HG03103 (cell line): Measurements from ENCODE around the gene SLC9A9.
"Not testable (repeated sequence)": the region's sequence is repeated elsewhere in the genome, so short reads cannot be mapped to it uniquely, and the experiment has no call there.

Source experiments
- ATAC-seq: cut with Tn5 transposase; IDR thresholded peaks from one replicate; pipeline ENCODE4 v1.9.1; 2021; ENCODE audit warnings: low read depth; ENCODE audit not compliant: unreplicated experiment

SLC9A9 gene

DNA sequence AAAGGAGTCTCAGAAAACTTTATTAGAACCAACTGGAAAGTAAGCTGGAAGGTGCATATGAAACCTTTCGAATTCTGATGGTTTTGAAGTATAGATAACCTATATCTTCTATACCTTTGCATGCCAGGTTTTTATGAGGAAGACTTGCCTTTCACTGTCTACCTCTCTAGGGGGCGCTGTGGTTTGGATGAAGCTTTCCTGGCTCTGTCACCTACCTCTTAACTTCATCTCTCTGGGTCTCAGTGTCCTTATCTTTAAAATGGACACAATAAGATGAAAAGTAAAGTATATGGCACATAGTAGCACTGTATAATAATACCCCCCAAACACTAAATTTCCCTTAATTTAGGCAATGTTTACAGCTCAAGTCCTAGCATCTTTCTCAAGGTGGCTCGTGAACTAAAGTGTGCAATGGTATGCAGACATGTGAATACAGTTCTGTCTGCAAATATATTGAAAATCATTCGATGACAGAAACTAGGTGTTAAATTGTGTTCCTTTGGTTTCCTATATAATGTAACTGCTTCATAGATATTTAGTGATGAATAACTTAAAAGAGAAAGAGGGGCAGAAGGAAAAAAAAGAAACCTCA lies 414.4 kb downstream of the SLC9A9 start:
- no peak for ATAC-seq

DNA sequence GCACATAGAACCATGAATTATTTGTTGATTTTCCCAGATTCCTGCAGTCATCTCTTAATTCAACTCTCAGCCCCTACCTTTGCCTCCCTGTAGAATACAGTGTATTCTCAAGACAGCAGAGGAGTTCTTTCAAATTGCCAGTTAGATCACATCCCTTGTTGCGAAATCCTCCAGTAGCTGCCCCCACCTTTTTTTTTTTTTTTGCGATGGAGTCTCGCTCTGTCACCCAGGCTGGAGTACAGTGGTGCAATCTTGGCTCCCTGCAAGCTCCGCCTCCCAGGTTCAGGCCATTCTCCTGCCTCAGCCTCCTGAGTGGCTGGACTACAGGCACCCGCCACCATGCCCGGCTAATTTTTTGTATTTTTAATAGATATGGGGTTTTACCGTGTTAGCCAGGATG lies 417.0 kb downstream of the SLC9A9 start:
- not testable (repeated sequence) for ATAC-seq

DNA sequence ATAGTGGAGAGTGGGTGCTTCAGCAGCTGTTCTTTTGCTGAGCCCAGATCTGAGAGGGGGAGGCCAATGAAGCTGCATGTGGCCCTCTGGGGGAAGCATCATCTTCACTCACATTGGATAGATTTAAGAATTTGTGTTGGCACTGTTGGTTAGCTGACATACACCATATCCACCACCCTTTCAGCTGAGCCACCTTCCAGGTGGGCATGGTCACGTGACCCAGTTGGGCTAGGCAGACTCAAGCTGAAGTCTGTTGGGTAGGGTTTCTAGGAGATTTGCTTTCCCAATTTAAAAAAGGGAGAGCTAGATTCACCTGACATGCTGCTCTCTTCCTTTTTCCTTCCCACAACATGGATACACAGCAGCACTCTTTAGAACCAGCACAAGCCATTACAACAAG lies 417.7 kb downstream of the SLC9A9 start:
- no peak for ATAC-seq

DNA sequence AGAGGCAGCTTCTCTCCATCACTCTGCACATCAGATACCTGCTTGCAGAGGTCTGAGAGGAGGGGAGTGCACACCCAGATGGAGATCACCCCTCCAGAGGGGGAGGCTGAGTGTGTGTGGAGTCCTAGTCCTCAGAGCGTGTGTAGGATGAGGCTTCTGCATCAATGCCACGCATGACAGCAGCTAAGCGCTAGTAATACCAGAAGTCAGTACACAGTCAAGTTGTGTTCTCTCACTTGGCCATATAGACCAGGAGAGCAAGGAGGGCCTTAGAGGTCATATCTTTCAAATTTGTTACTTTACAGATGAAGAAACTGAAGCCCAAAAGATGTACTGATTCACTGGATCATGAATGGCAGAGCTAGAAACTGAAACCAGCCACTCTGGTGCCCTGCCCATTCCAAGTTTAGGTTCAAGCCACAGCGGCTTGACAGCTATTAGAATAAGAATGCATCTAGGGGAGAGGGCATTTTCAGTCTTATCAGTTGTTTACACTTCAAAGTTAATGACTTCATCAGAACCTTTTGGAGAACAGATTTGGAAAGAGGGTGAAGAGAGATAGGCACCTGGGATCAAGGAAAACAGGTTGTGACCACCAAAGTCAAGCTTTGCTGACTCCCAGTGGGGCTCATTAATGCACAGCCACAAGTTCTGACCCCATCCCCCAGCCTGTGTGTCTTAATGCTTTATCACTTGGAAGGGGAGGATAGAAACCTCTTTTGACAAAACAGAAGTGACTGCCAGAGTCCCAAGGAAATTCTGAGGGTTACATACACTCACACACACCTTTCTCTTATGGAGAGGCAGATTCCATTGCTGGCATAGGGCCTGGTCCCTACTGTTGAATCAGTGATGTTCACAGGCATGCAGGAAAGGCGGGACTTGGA lies 418.4 kb downstream of the SLC9A9 start:
- no peak for ATAC-seq

DNA sequence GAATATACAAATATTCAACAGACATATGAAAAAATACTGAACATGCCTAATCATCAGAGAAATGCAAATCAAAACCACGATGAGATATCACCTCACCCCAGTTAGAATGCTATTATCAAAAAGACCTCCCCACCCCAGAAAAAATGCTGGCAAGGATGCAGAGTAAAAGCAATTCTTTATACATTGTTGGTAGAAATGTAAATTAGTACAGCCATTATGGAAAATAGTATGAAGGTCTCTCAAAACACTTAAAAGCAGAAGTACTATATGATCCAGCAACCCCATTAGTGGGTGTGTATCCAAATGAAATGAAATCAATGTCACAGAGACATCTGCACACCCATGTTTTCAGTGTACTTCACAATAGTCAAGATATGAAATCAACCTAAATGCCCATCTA lies 420.0 kb downstream of the SLC9A9 start:
- no peak for ATAC-seq

DNA sequence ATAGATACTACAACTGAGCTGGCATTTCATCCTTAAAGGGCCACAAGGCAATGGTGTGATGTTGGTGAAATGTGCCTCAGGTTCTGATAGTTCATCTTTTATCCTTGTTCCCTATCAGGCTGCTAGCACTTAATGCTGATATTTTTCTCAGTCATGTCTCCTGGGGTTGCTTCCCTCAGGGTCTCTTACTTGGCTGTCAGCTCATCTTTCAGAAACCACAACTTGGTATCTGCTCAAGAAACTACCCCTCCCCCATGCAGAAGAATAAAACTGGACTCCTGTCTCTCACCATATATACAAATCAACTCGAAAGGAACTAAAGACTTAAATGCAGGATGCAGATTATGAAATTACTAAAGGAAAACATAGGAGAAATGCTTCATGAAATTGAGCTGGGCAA lies 420.6 kb downstream of the SLC9A9 start:
- no peak for ATAC-seq

DNA sequence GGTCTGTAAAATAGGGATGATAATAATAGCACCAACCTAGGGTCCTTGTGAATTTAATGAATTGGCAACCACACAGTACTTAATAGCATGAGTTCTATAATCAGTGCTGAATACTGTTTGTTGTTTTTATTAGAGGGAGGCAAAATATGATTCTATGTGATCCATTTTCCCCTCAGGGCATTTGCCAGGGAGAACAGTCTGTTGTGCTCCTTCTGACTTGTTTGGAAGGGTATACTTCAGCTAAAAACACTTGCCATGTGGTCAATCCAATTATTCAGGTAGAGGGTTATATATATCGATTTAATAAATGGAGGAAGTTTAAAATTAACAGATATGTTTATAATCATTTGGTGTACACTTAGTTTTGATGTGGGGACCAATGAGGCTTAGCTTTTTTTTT lies 423.4 kb downstream of the SLC9A9 start:
- no peak for ATAC-seq

DNA sequence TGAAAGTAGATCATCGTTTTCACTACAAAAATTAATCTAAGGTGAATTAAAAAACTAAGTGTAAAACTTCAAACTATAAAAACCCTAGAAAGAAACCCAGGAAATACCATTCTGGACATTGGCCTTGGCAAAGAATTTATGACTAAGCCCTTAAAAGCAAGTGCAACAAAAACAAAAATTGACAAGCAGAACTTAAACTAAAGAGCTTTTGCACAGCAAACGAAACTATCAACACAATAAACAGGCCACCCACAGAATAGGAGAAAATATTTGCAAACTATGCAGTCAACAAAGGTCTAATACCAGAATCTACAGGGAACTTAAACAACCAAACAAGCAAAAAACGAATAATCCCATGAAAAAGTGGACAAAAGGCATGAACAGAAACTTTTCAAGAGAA lies 426.7 kb downstream of the SLC9A9 start:
- no peak for ATAC-seq

DNA sequence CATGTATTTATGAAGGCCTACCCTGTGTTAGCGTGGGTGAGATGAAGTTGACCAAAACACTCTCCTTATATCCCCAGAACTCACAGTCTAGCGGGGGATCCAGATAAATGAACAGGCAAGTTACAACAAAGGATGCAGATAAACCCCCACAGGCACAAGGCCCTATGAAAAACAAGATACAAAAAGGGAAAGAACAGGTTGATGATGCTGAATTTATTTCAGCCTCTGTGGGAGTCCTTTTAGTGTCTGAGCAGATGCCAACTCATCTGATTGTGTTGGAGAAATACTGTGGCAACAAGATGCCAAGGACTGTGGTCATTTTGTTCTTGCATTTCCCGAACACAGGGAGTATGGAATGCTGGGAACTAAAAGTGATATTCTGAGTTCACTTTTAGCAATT lies 428.7 kb downstream of the SLC9A9 start:
- no peak for ATAC-seq

DNA sequence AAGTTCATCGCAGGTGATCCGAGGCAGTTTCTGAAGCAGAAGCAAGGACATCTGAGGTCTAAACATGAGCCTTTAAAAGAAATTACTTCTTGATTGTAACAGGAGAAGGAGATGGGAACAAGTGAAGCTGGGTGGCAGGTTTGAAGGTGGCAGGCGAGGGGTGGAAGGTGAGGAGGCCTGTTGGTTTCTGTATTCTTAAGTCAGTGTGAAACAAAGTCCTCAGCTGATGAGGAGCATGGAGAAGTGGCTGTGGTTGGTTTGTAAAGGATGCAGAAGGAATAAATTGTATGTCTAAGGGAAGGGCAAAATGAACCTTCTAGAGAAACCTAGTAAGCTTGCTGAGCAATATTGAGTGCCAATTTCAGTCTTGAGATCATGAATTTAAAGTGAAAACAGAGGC lies 429.9 kb downstream of the SLC9A9 start:
- ATAC-seq: no peak

DNA sequence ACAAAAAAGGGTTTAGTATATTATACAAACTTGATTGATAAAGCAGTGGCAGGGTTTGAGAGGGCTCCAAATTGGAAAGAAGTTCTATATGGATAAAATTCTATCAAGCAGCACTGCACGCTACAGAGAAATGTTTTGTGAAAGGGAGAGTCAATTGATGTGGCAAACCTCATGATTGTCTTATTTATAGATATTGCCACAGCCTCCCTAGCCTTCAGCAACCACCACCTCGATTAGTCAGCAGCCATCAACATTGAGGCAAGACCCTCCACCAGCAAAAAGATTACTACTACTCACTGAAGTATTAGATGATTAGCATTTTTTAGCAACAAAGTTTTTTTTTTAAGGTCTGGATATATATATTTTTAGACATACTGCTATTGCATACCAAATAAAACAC lies 432.0 kb downstream of the SLC9A9 start:
- no peak for ATAC-seq

DNA sequence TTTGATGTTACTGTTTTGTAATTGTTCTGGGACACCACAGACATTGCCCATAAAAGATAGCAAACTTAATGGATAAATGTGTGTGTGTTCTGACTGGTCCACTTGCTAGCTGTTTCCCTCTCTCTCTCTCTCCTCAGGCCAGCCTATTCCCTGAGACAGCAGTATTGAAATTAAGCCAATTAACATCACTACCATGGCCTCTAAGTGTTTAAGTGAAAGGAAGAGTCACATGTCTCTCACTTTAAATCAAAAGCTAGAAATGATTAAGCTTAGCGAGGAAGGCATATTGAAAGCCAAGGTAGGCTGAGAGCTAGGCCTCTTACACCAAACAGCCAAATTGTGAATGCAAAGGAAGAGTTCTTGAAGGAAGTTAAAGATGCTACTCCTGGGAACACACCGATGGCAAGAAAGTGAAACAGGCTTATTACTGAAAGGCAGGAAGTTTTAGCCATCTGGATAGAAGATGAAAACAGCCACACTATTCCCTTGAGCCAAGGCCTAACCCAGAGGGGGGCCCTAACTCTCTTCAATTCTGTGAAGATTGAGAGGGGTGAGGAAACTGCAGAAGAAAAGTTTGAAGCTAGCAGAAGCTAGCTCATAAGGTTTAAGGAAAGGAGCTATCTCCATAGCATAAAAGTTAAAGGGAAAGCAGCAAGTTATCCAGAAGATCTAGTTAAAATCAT lies 433.6 kb downstream of the SLC9A9 start:
- no peak for ATAC-seq

DNA sequence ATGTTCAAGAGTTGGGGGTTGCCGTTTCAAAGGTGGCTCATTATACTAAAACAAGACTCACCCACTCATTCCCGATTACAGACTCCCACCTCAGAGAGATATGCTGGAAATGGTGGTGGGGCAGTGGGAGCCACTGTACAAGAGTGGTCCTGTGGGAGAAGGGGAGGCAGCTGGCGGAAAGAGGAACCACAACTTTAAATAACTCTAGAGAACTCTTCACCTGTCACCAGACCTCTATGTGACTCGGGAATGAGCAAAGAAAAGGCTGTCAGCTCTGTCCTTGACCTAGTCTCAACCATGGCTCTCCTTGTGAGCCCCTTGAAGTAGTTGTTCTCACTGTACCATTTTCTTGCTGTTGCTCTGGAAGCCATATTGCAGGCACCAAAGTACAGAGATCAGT lies 434.9 kb downstream of the SLC9A9 start:
- no peak for ATAC-seq

DNA sequence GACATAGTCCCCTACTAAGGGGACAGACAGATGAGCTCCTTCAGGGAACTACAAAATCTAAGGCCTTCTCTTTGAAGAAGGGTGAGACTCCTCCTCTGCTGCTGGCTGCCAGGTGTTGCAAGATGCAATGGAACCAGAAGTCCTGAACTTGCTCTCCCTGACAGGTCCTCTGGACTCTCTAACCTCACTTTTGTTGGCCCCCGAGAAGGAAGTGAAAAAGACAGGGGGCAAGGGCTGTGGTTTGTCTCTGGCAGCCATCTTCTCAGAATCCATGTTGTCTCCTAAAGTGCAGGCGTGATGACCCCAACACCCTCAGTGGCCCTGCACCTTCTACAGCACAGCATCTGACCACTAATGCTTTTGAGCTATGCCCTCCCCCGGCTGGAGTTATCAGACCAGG lies 436.2 kb downstream of the SLC9A9 start:
- ATAC-seq: peak; percentile 54

DNA sequence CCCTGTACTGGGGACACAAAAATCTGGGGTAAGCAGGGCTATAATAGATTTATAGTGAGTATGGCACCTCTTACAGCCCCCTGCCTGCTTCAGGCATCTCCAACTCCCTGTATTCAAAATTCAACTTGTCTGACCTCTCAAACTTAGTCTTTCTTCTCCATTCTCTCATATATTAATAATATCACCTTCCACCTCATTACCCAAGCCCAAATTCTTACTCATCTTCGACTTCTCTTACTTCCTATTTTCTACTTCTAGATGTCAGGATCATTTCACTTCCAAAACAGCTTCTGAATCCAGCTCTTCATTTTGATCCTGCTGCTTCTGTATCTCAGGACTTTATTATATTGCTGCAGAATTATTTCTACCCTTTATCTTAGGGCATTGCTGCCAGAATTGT lies 438.0 kb downstream of the SLC9A9 start:
- no peak for ATAC-seq

DNA sequence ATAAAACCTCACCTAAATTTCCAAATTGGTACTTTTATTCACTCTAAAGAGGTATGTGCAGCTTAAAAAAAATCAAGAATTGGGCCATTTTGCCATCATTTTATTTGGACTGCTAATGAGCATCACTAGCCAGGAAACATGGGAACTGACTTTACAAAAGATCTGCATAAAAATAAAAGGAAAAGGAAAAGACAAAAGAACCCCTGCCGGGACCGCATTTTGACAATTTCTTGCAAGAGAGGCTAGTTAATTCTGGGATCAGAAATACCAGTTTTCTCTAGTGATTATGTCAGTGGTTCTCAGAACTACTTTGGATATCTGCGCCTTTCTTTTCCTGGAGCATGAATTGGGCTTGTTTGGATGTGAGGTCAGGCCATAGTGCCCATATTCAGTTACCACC lies 439.5 kb downstream of the SLC9A9 start:
- no peak for ATAC-seq

DNA sequence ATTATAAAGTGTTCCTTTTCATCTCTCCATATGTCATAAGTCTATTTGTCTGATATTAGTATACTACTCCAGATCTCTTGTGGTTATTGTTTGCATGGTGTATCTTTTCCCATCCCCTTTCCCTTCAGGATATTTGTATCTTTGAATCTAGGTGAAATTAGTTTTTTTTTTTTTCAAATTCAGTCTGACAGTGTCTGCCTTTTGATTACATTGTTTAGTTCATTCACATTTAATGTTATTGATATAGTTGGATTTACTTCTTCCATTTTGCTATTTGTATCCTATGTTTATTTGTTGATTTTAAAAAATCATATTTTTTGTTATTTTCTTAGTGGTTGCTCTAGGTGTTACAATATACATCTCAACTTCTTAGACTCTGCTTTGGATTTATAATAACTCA lies 445.7 kb downstream of the SLC9A9 start:
- ATAC-seq: no peak

DNA sequence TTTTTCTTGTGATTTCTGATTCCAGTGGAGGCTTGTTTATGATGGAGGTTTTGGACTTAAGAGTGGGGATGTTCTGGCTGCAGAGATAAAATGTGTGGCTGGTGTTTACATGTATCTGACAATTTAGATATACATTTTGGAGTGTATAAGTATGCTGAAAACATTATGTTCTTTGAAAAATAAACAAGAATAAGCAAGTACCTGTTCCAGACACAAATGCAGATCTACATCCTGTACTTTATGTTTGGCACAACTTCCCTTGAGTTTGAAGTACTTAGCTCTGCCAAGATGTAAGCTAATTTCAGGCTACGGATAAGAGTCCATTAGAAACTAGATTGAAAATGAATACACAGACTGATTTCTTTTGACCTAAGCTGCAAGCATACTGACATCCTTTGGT lies 451.5 kb downstream of the SLC9A9 start:
- ATAC-seq: no peak

DNA sequence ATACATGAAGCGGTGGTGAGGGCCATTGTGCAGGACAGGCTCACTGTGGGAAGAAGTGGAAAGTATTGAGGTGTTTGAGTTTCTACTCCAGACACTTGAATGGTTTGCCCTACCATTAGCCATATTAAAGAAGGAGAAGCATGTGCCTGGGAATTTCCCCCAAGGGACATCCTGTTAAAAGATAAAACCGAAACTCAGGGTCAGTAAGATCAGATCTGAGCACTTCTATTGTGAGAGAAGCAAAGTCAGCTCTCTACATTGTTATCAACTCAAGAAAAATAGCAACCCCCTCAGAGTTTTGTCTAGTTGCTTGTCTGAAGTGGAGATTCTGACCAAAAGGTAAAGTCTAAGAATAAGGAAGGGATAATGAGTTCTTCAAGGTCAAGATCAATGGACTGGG lies 458.9 kb downstream of the SLC9A9 start:
- ATAC-seq: no peak

DNA sequence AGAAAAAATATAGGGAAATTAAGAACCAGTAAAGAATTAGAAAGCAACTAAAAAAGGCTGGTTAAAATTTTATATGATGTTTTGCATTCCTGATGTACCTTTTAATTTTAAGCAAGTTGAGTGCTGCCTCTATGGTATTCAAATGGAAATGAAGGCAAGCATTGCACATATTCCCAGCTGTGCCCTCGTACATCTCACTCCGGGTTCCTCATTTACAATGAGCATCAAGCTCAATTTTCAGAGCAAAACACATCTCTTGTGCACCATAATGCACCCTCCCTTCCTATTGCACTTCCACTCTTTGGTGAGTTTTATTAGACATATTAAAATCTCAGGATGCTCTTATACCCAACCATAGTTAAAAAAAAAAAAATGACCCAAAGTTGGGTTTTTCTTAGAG lies 460.8 kb downstream of the SLC9A9 start:
- no peak for ATAC-seq

DNA sequence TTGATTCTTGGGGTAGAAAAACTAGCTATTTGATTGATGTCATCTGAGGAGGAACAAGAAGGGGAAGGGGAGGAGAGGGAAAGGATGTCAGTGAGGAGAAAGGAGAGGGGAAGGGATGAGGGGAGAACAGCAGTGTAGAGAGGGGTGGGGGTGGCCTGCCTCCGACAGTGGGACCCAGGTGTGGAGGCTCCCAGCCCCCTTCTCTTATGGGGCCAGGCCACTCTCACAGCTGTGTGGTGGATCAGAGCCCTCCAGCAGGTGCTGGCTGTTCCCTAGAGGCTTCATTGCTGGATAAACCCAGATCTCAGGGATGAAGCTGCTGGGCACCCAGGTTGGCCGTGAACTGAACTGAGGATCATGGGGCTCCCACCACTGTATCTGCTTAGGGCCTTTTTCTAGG lies 464.2 kb downstream of the SLC9A9 start:
- no peak for ATAC-seq

DNA sequence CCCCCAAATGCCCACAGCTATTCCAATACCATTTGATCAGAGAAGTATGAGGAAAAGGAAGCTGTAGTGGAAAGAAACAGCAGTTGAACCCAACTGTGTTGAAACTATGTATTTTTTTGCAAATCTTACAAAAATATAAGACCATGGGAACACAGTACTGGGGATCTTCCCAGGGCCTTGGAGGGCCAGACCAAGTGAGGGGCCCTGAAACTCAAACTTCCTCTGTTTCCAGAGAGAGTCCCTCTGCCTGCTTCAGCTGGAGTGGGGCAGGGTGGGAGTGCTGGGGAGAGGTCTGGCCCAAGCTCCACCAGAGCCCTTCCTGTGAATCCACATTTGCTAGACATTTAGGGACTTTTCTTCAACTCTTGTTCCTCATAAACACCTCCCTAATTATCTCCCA lies 464.8 kb downstream of the SLC9A9 start:
- no peak for ATAC-seq
